Chondrocyte (in vitro differentiated cells): ENCODE measurements around the gene ACSS3. TPM values are rescaled to one million over a fixed set of nuclear protein-coding genes. Genes with fewer than 3 reads are reported as not detected.
A peak's percentile ranks its signal among the peaks of the same experiment; 100 is the strongest.

Experiments
- DNase-seq: peaks from one replicate; pipeline ENCODE4 v3.0.0; 2021; ENCODE audit warnings: mixed read lengths, low spot score
- H3K27ac Mint-ChIP-seq: one replicate; pipeline ENCODE4 v1.8.0; 2021; ENCODE audit warnings: mild to moderate bottlenecking, moderate library complexity, mixed read lengths; ENCODE audit not compliant: unreplicated experiment
- H3K27me3 Mint-ChIP-seq: 2 replicates; pipeline ENCODE4 v1.8.0; 2021; ENCODE audit warnings: low read depth, mixed read lengths
- H3K36me3 Mint-ChIP-seq: 2 replicates; pipeline ENCODE4 v1.8.0; 2021; ENCODE audit warnings: low read depth, mixed read lengths
- H3K4me1 Mint-ChIP-seq: 2 replicates; pipeline ENCODE4 v1.8.0; 2021; ENCODE audit warnings: low read depth, mild to moderate bottlenecking, mixed read lengths
- H3K4me3 Mint-ChIP-seq: one replicate; pipeline ENCODE4 v1.8.0; 2021; ENCODE audit warnings: mild to moderate bottlenecking, moderate library complexity, mixed read lengths; ENCODE audit not compliant: unreplicated experiment
- H3K9me3 Mint-ChIP-seq: 2 replicates; pipeline ENCODE4 v1.8.0; 2021; ENCODE audit warnings: low read depth, mixed read lengths
- CTCF ChIP-seq: fragments of 200-600 bp; sonication (generic); IDR thresholded peaks from 2 replicates; pipeline ENCODE4 v1.5.0; 2021; ENCODE audit warnings: antibody characterized with exemption, mild to moderate bottlenecking, moderate library complexity
- total RNA-seq: library from RNA; stranded (reverse); gene quantifications from 3 replicates; pipeline ENCODE4 v1.2.1, GENCODE V29; 2021

ACSS3 gene
- total RNA-seq, 1 donor from 2014 or later: 2.2 TPM

DNA sequence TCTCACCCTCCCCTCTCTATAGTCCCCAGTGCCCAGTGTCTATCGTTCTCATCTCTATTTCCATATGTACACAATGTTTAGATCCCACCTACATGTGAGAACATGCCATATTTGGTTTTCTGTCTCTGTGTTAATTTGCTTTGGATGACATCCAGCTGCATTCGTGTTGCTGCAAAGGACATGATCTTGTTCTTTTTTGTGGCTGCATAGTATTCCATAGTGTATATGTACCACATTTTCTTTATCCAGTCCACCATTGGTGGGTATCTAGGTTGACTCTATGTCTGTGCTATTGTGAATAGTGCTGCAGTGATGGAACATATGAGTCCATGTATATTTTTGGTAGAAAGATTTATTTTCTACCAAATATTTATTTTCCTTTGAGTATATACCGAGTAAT, 45.7 kb downstream of the ACSS3 start:
- DNase-seq: no peak
- Mint-ChIP-seq H3K27ac (no peak overlapping the region), H3K27me3 (no peaks in the 10 kb centered on the region), H3K4me1 (no peaks in the 10 kb centered on the region), H3K36me3 (peaks cover 5% of the 10 kb centered on the region), H3K9me3 (peaks cover 13% of the 10 kb centered on the region), H3K4me3 (no peak overlapping the region)
- no peak for TF ChIP-seq CTCF

GRCh38 chr12:81125691-81126090, 47.8 kb downstream of the ACSS3 start:
- no peak for TF ChIP-seq CTCF
- DNase-seq: no peak
- H3K36me3 Mint-ChIP-seq: no peaks in the 10 kb centered on the region
- no peaks in the 10 kb centered on the region for H3K4me1 Mint-ChIP-seq
- H3K27ac Mint-ChIP-seq: no peak overlapping the region
- H3K27me3 Mint-ChIP-seq: no peaks in the 10 kb centered on the region
- peaks cover 4% of the 10 kb centered on the region for H3K9me3 Mint-ChIP-seq
- H3K4me3 Mint-ChIP-seq: no peak overlapping the region

GRCh38 chr12:81128930-81129554, 51.2 kb downstream of the ACSS3 start:
- Mint-ChIP-seq H3K4me1 (no peaks in the 10 kb centered on the region), H3K9me3 (peaks cover 7% of the 10 kb centered on the region), H3K27me3 (no peaks in the 10 kb centered on the region), H3K27ac (no peak overlapping the region), H3K36me3 (peaks cover 3% of the 10 kb centered on the region), H3K4me3 (no peak overlapping the region)
- TF ChIP-seq CTCF: peak; percentile 90
- no peak for DNase-seq

- Mint-ChIP-seq H3K36me3 (peaks cover 1% of the 10 kb centered on the region), H3K4me3 (no peak overlapping the region), H3K9me3 (peaks cover 3% of the 10 kb centered on the region), H3K27me3 (no peaks in the 10 kb centered on the region), H3K27ac (no peak overlapping the region), H3K4me1 (no peaks in the 10 kb centered on the region)
- DNase-seq: no peak
- no peak for TF ChIP-seq CTCF
Measured at GRCh38 chr12:81136519-81136918, 58.6 kb downstream of the ACSS3 start.

DNA sequence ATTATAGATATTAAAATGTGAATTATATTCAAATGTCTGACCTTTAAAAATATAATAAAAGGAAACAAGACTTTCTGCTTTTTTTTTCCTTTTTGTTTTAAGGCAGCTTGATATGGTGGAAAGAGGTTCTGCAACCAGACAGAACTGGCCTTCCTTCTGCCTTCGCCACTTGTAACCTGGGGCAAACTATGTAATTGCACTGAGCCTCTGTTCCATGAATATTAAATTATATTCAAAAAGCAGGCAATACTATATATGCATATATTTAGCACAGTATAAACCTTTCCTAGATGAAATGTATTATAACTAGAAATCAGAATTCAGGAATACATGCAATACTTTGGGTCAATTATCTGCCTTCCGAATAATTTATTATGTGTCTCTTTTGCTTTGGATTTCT, 59.9 kb downstream of the ACSS3 start:
- no peak for TF ChIP-seq CTCF
- Mint-ChIP-seq H3K36me3 (no peaks in the 10 kb centered on the region), H3K4me3 (no peak overlapping the region), H3K4me1 (no peaks in the 10 kb centered on the region), H3K27me3 (no peaks in the 10 kb centered on the region), H3K27ac (no peak overlapping the region), H3K9me3 (no peaks in the 10 kb centered on the region)
- no peak for DNase-seq
